ENCODE results near the gene OARD1. TPM values are rescaled to one million over a fixed set of nuclear protein-coding genes. Genes with fewer than 3 reads are reported as not detected.
A peak's percentile ranks its signal among the peaks of the same experiment; 100 is the strongest.

Gene OARD1
- total RNA-seq, 2 donors from 2014 or later, result 62.7 to 73.1 TPM

DNA sequence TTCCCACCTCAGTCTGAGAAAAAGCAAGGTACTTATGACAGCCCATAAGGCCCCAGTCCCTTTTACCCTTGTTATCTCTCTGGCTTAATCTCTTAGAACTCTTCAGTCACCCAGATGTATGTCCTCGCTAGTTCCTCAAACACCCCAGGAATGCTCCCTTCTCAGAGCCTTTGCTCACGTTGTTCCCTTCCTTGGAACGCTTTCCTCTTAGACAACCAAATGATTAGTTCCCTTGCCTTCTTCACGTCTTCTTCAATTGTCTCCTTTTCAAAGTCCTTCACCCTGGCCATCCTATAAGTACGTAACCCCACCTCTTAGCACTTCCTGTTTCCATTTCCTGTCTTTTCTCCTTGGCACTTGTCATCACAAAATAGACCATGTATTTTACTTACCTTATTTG, 20.3 kb downstream of the OARD1 start:
- H3K4me3 Mint-ChIP-seq, result no peak overlapping the region
- no peaks in the 10 kb centered on the region for H3K27me3 Mint-ChIP-seq (ENCODE audit: low read depth)
- ATAC-seq (replicated peaks in 1 of 2) (no peak), DNase-seq (no peak)
- peak overlapping the region; percentile 0 for H3K27ac Mint-ChIP-seq
- H3K4me1 Mint-ChIP-seq (ENCODE audit: low read depth), result peaks cover 17% of the 10 kb centered on the region
- peaks cover 3 to 4% of the 10 kb centered on the region in 2 donors for H3K36me3 Mint-ChIP-seq (ENCODE audit: insufficient read depth in 2 of 2)
- no peaks in the 10 kb centered on the region for H3K9me3 Mint-ChIP-seq

DNA sequence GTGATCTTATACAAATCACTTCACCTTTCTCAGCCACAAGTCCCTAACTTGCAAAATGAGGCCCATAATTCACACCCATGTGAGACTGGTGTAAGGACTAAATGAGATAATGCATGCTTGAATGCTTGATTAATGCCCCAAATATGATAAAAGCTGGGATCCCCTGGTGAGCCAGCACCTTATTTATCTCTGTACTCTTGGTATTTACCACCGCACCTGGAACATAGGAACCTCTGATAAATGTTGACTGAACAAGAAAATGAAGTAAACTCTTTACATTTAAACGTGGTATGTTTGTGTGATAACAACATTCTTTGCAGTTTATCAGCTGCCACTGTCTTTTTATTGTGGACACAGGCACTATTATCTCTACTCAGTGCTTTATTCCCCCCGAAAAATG, 21.6 kb downstream of the OARD1 start:
- no peaks in the 10 kb centered on the region for H3K27me3 Mint-ChIP-seq (ENCODE audit: low read depth)
- ATAC-seq (replicated peaks in 1 of 2) (no peak), DNase-seq (no peak)
- H3K36me3 Mint-ChIP-seq (ENCODE audit: insufficient read depth in 2 of 2), result peaks cover 3 to 4% of the 10 kb centered on the region in 2 donors
- peaks cover 17% of the 10 kb centered on the region for H3K4me1 Mint-ChIP-seq (ENCODE audit: low read depth)
- no peaks in the 10 kb centered on the region for H3K9me3 Mint-ChIP-seq
- no peak overlapping the region for H3K4me3 Mint-ChIP-seq
- no peak overlapping the region for H3K27ac Mint-ChIP-seq

- Mint-ChIP-seq H3K4me3 (no peak overlapping the region), H3K9me3 (no peaks in the 10 kb centered on the region), H3K27ac (no peak overlapping the region), H3K27me3 (ENCODE audit: low read depth) (no peaks in the 10 kb centered on the region), H3K36me3 (ENCODE audit: insufficient read depth in 2 of 2) (peaks cover 3 to 4% of the 10 kb centered on the region in 2 donors), H3K4me1 (ENCODE audit: low read depth) (peaks cover 17% of the 10 kb centered on the region)
- ATAC-seq (replicated peaks in 1 of 2), result no peak
- no peak for DNase-seq
Observed at GRCh38 chr6:41049955-41050354, 22.2 kb downstream of the OARD1 start.

- H3K4me3 Mint-ChIP-seq, result no peak overlapping the region
- no peak overlapping the region for H3K27ac Mint-ChIP-seq
- no peaks in the 10 kb centered on the region for H3K27me3 Mint-ChIP-seq (ENCODE audit: low read depth)
Observed at GRCh38 chr6:41049521-41049920, 22.6 kb downstream of the OARD1 start.

GRCh38 chr6:41047745-41048732, 24.1 kb downstream of the OARD1 start:
- Mint-ChIP-seq H3K36me3 (ENCODE audit: insufficient read depth in 2 of 2) (peaks cover 3 to 4% of the 10 kb centered on the region in 2 donors), H3K4me1 (ENCODE audit: low read depth) (peaks cover 14% of the 10 kb centered on the region), H3K9me3 (no peaks in the 10 kb centered on the region), H3K27ac (no peak overlapping the region), H3K27me3 (ENCODE audit: low read depth) (no peaks in the 10 kb centered on the region), H3K4me3 (no peak overlapping the region)
- no peak for ATAC-seq (replicated peaks in 1 of 2)
- no peak for DNase-seq

More at GRCh38 chr6:41049521-41049920, 22.6 kb downstream of the OARD1 start:
- no peak for ATAC-seq (replicated peaks in 1 of 2)
- no peak for DNase-seq
- peaks cover 3 to 4% of the 10 kb centered on the region in 2 donors for H3K36me3 Mint-ChIP-seq (ENCODE audit: insufficient read depth in 2 of 2)
- peaks cover 17% of the 10 kb centered on the region for H3K4me1 Mint-ChIP-seq (ENCODE audit: low read depth)
- H3K9me3 Mint-ChIP-seq, result no peaks in the 10 kb centered on the region

GRCh38 chr6:41047306-41047705, 24.9 kb downstream of the OARD1 start:
- no peaks in the 10 kb centered on the region for H3K27me3 Mint-ChIP-seq (ENCODE audit: low read depth)
- H3K4me3 Mint-ChIP-seq, result no peak overlapping the region
- H3K36me3 Mint-ChIP-seq (ENCODE audit: insufficient read depth in 2 of 2), result peaks cover 3 to 4% of the 10 kb centered on the region in 2 donors
- ATAC-seq (replicated peaks in 1 of 2) (no peak), DNase-seq (no peak)
- no peaks in the 10 kb centered on the region for H3K9me3 Mint-ChIP-seq
- no peak overlapping the region for H3K27ac Mint-ChIP-seq
- H3K4me1 Mint-ChIP-seq (ENCODE audit: low read depth), result peaks cover 7% of the 10 kb centered on the region

- H3K4me1 Mint-ChIP-seq (ENCODE audit: low read depth), result no peaks in the 10 kb centered on the region
- DNase-seq (no peak), ATAC-seq (replicated peaks in 1 of 2) (no peak)
- H3K9me3 Mint-ChIP-seq, result no peaks in the 10 kb centered on the region
- no peaks in the 10 kb centered on the region for H3K27me3 Mint-ChIP-seq (ENCODE audit: low read depth)
- H3K36me3 Mint-ChIP-seq (ENCODE audit: insufficient read depth in 2 of 2), result no peaks in the 10 kb centered on the region
- no peak overlapping the region for H3K4me3 Mint-ChIP-seq
- no peak overlapping the region for H3K27ac Mint-ChIP-seq
Observed at GRCh38 chr6:41046084-41046483, 26.1 kb downstream of the OARD1 start.

GRCh38 chr6:41045664-41046063, 26.5 kb downstream of the OARD1 start:
- H3K4me3 Mint-ChIP-seq, result no peak overlapping the region
- H3K27me3 Mint-ChIP-seq (ENCODE audit: low read depth), result no peaks in the 10 kb centered on the region
- no peak for DNase-seq
- H3K36me3 Mint-ChIP-seq (ENCODE audit: insufficient read depth in 2 of 2), result no peaks in the 10 kb centered on the region
- H3K27ac Mint-ChIP-seq, result no peak overlapping the region
- peaks cover 3% of the 10 kb centered on the region for H3K4me1 Mint-ChIP-seq (ENCODE audit: low read depth)
- no peaks in the 10 kb centered on the region for H3K9me3 Mint-ChIP-seq
- no peak for ATAC-seq (replicated peaks in 1 of 2)

GRCh38 chr6:41043151-41043550, 29.0 kb downstream of the OARD1 start:
- no peaks in the 10 kb centered on the region for H3K9me3 Mint-ChIP-seq
- H3K27ac Mint-ChIP-seq, result no peak overlapping the region
- no peak overlapping the region for H3K4me3 Mint-ChIP-seq
- H3K36me3 Mint-ChIP-seq (ENCODE audit: insufficient read depth in 2 of 2), result no peaks in the 10 kb centered on the region
- no peaks in the 10 kb centered on the region for H3K27me3 Mint-ChIP-seq (ENCODE audit: low read depth)
- no peak for DNase-seq
- ATAC-seq (replicated peaks in 1 of 2), result no peak
- peaks cover 8% of the 10 kb centered on the region for H3K4me1 Mint-ChIP-seq (ENCODE audit: low read depth)

- no peak for DNase-seq
- Mint-ChIP-seq H3K9me3 (no peaks in the 10 kb centered on the region), H3K27ac (no peak within 1 kb of the TSS), H3K27me3 (ENCODE audit: low read depth) (no peaks in the 10 kb centered on the region), H3K4me1 (ENCODE audit: low read depth) (peaks cover 8% of the 10 kb centered on the region), H3K4me3 (no peak within 1 kb of the TSS), H3K36me3 (ENCODE audit: insufficient read depth in 2 of 2) (no peaks in the 10 kb centered on the region)
- no peak for ATAC-seq (replicated peaks in 1 of 2)
Observed at GRCh38 chr6:41042226-41043055, 29.7 kb downstream of the OARD1 start, which contains the start of gene TSPO2. TSS of gene TSPO2 (plus strand) at chr6:41042467. CDS start at chr6:41042986, 519 bp downstream.

GRCh38 chr6:41040940-41041536, 31.1 kb downstream of the OARD1 start:
- Mint-ChIP-seq H3K4me3 (no peak overlapping the region), H3K9me3 (no peaks in the 10 kb centered on the region), H3K27ac (no peak overlapping the region), H3K27me3 (ENCODE audit: low read depth) (no peaks in the 10 kb centered on the region), H3K36me3 (ENCODE audit: insufficient read depth in 2 of 2) (no peaks in the 10 kb centered on the region), H3K4me1 (ENCODE audit: low read depth) (peaks cover 8% of the 10 kb centered on the region)
- peak in 1 of 2 donors; percentile 6 for ATAC-seq (replicated peaks in 1 of 2)
- no peak for DNase-seq

DNA sequence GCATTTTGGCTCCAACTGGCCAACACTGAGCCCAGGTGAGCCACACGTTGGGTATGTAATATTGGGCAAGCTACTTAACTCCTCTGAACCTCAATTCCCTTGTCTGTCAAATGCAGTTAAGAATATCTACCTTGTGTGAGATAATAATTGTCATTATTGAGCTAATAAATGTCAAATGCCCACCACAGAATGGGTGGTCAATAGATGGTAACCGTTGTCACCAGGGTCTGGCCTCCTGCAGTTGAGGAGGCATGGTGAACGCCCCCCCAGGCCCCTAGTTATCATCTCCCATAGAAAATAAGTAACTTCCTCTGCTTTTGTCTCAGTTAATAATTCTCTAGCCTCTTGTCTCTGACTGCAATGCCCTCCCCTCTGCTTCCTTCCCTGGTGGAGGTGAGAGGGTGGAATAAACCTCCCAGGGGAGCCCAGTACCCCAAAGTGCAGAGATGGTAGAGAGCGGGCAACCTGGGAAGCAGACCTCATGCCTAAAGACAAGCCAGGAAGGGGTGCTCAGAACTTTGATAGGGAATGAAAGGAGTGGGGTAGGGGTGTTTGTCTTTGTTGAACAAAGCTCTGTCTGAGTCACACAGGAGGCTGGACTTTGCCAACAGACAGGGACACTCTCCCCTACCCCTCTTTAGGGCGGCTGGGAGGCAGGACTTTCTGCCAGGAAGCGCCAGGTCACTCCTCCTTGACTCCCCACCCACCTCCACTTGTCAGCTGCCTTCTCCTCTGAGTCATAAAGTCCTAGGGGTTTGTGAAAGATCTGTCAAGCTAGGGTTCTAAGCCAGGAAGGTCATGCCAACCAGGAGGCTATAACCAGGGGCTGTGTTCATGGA, 31.8 kb downstream of the OARD1 start:
- Mint-ChIP-seq H3K4me1 (ENCODE audit: low read depth) (peaks cover 8% of the 10 kb centered on the region), H3K27ac (no peak overlapping the region), H3K4me3 (no peak overlapping the region), H3K27me3 (ENCODE audit: low read depth) (no peaks in the 10 kb centered on the region), H3K9me3 (no peaks in the 10 kb centered on the region), H3K36me3 (ENCODE audit: insufficient read depth in 2 of 2) (no peaks in the 10 kb centered on the region)
- ATAC-seq (replicated peaks in 1 of 2), result peak; percentile 49 to 67
- DNase-seq, result peak; percentile 20 to 22

All from activated T-cell treated with anti-CD3 and anti-CD28 coated beads, Interleukin-2, amount 50 U/mL, for 72 hours (primary cell).